B cell (primary cell): Measurements from ENCODE around the gene OR1M1. TPM values are rescaled to one million over a fixed set of nuclear protein-coding genes. Genes with fewer than 3 reads are reported as not detected.

Experiments used
- ATAC-seq: fragments of 200-7000 bp; cut with Tn5 transposase; one replicate; pipeline ENCODE4 v1.10.0; 2021; ENCODE audit warnings: low read depth, mild to moderate bottlenecking, moderate number of reproducible peaks, moderate library complexity
- CTCF ChIA-PET: fragments of 350-600 bp; sonication (Branson Sonifier 250); formaldehyde crosslinking; loops from one replicate; lab custom pipeline; 2021; ENCODE audit warnings: antibody characterized with exemption, inconsistent platforms; lab: Charles Lee
- POLR2A ChIA-PET: fragments of 350-600 bp; sonication (Branson Sonifier 250); formaldehyde crosslinking; loops from one replicate; lab custom pipeline; 2021; ENCODE audit warnings: antibody characterized with exemption; lab: Charles Lee
- DNase-seq: peaks from one replicate; pipeline ENCODE4 v3.0.0; 2013
- H2AFZ ChIP-seq: 2 replicates; pipeline ENCODE4 v1.6.1; 2012; ENCODE audit warnings: mild to moderate bottlenecking, low read depth, low read length; ENCODE audit not compliant: insufficient read depth, poor library complexity, severe bottlenecking
- H3K27ac ChIP-seq, 2 donors: 1 replicate in 1 of 2; 2 replicates in 1 of 2; pipeline ENCODE4 v1.5.1; 2012 to 2013; ENCODE audit warnings: low read length in 2 of 2, mild to moderate bottlenecking in 2 of 2, moderate library complexity in 1 of 2
- H3K27me3 ChIP-seq, 4 experiments: fragments of 200-600 bp in 1 of 4; sonication (generic) in 1 of 4; replicated peaks in 1 of 4; 1 replicate in 2 of 4; 2 replicates in 2 of 4; pipeline versions ENCODE4 v1.6.1 to v1.7.0; 2013 to 2016; ENCODE audit warnings: low read length in 3 of 4, mild to moderate bottlenecking in 2 of 4, mixed read lengths in 1 of 4, moderate library complexity in 1 of 4; ENCODE audit not compliant: insufficient read depth in 4 of 4, control insufficient read depth in 3 of 4; ENCODE audit errors: control extremely low read depth in 1 of 4
- H3K36me3 ChIP-seq, 2 experiments: replicated peaks in 1 of 2; 1 replicate in 1 of 2; 2 replicates in 1 of 2; pipeline versions ENCODE4 v1.6.1 to v1.7.1; 2013; ENCODE audit warnings: low read length in 1 of 2; ENCODE audit not compliant: insufficient read depth in 2 of 2, control insufficient read depth in 1 of 2; ENCODE audit errors: control extremely low read depth in 1 of 2, extremely low read depth in 1 of 2
- H3K4me1 ChIP-seq, 2 donors: fragments of 200-600 bp in 1 of 2; sonication (generic) in 1 of 2; 1 replicate in 1 of 2; 2 replicates in 1 of 2; pipeline versions ENCODE4 v1.5.1 to v1.6.1; 2013 to 2017; ENCODE audit warnings: low read length in 2 of 2; ENCODE audit not compliant: control insufficient read depth in 2 of 2, insufficient read depth in 2 of 2
- H3K4me2 ChIP-seq: replicated peaks from 2 replicates; pipeline ENCODE3; 2012; ENCODE audit warnings: mild to moderate bottlenecking, low read depth, low read length; ENCODE audit not compliant: poor library complexity, severe bottlenecking
- H3K4me3 ChIP-seq, 5 experiments: fragments of 200-600 bp in 1 of 5; sonication (generic) in 1 of 5; 1 replicate in 3 of 5; 2 replicates in 2 of 5; pipeline versions ENCODE4 v1.5.1 to v1.7.0; 2011 to 2016; ENCODE audit warnings: low read length in 4 of 5, mild to moderate bottlenecking in 4 of 5, low read depth in 2 of 5, control low read depth in 1 of 5, moderate library complexity in 1 of 5; ENCODE audit not compliant: insufficient read depth in 1 of 5; ENCODE audit errors: control extremely low read depth in 1 of 5, extremely low read depth in 1 of 5
- H3K79me2 ChIP-seq: fragments of 200-600 bp; sonication (generic); one replicate; pipeline ENCODE4 v1.6.0; 2016; ENCODE audit warnings: low read length; ENCODE audit not compliant: control insufficient read depth, insufficient read depth
- H3K9ac ChIP-seq: fragments of 200-600 bp; sonication (generic); 2 replicates; pipeline ENCODE4 v1.6.1; 2017; ENCODE audit warnings: mild to moderate bottlenecking, low read length, moderate library complexity
- H3K9me3 ChIP-seq, 3 donors: one replicate each; pipeline versions ENCODE4 v1.6.1 to v1.7.1; 2013; ENCODE audit warnings: low read length in 2 of 3; ENCODE audit not compliant: control insufficient read depth in 2 of 3, insufficient read depth in 1 of 3; ENCODE audit errors: control extremely low read depth in 1 of 3
- H4K20me1 ChIP-seq: 2 replicates; pipeline ENCODE4 v1.6.0; 2012; ENCODE audit warnings: mild to moderate bottlenecking, low read length; ENCODE audit not compliant: insufficient read depth, control insufficient read depth, poor library complexity, severe bottlenecking
- H3K27ac Mint-ChIP-seq: one replicate; pipeline ENCODE4 v1.8.0; 2021; ENCODE audit warnings: mixed read lengths
- H3K27me3 Mint-ChIP-seq: one replicate; pipeline ENCODE4 v1.8.0; 2021; ENCODE audit warnings: mixed read lengths
- H3K4me1 Mint-ChIP-seq: one replicate; pipeline ENCODE4 v1.8.0; 2021; ENCODE audit warnings: mixed read lengths
- H3K4me3 Mint-ChIP-seq: one replicate; pipeline ENCODE4 v1.8.0; 2021; ENCODE audit warnings: mixed read lengths
- H3K9me3 Mint-ChIP-seq: one replicate; pipeline ENCODE4 v1.8.0; 2022; ENCODE audit warnings: mixed read lengths; ENCODE audit not compliant: insufficient read depth
- CTCF ChIP-seq: fragments of 200-600 bp; IDR thresholded peaks from one replicate; pipeline ENCODE4 v1.8.0; 2022; ENCODE audit warnings: antibody characterized with exemption, mild to moderate bottlenecking
- EZH2 ChIP-seq: IDR thresholded peaks from 2 replicates; pipeline ENCODE4 v1.6.1; 2012; ENCODE audit warnings: borderline replicate concordance, low read depth, mild to moderate bottlenecking, moderate library complexity, low read length; ENCODE audit not compliant: insufficient read depth, poor library complexity, severe bottlenecking
- WGBS: methylation state at CpG from one replicate; pipeline ENCODE4 v1.1.5; 2013; ENCODE audit warnings: missing lambda C conversion rate; ENCODE audit not compliant: insufficient coverage; 5-methylcytosine and 5-hydroxymethylcytosine counted together
- intact Hi-C: fragments of 100-400 bp; cut with micrococcal nuclease; formaldehyde crosslinking; loops from one replicate; pipeline ENCODE4 v1.10.0; 2022
- polyA plus RNA-seq: library from polyadenylated mRNA; depleted of rRNA; stranded (reverse); fragments of >200 nt; gene quantifications from 2 replicates; pipeline ENCODE4 v1.2.3, GENCODE V29; 2012
- total RNA-seq, 2 donors: library from RNA; stranded (reverse); fragments of 120-200 nt in 1 of 2; gene quantifications; 1 replicate in 1 of 2; 2 replicates in 1 of 2; pipeline versions ENCODE4 v1.2.3 to v1.2.4, GENCODE V29; 2013 to 2022

OR1M1 gene
- total and polyA plus RNA-seq, 2 donors (not counting 1 experiment from before 2014, with no cell fraction given), result not detected

- Histone ChIP-seq H3K9me3 (peaks cover 0 to 8% (median 0%) of the 10 kb centered on the region in 3 donors), H3K9ac (no peak overlapping the region), H3K4me1 (no peaks in the 10 kb centered on the region), H3K4me3 (no peak overlapping the region), H2AFZ (no peak overlapping the region), H3K27ac (no peak overlapping the region), H3K36me3 (no peaks in the 10 kb centered on the region), H3K79me2 (no peaks in the 10 kb centered on the region), H4K20me1 (no peaks in the 10 kb centered on the region), H3K27me3 (no peaks in the 10 kb centered on the region), H3K4me2 (no peak overlapping the region)
- no peak overlapping the region for H3K27ac Mint-ChIP-seq
- H3K9me3 Mint-ChIP-seq, result no peaks in the 10 kb centered on the region
- TF ChIP-seq CTCF (no peak), EZH2 (no peak)
- ATAC-seq, result no peak
- intact Hi-C loops, result no loop called here
- no peaks in the 10 kb centered on the region for H3K4me1 Mint-ChIP-seq
- H3K4me3 Mint-ChIP-seq, result no peak overlapping the region
- ChIA-PET POLR2A (no interaction called here), CTCF (no interaction called here)
- no peak for DNase-seq
- peaks cover 3% of the 10 kb centered on the region for H3K27me3 Mint-ChIP-seq
- WGBS, result 80% methylated on average over 1 of the region's 3 CpGs
These were observed 42.4 kb upstream of the OR1M1 start for GRCh38 chr19:9044449-9044848.

- CTCF ChIA-PET, result interaction anchor here (0.6 kb wide), 1 partner anchor 396 kb away, joined by 3 read pairs; no protein-coding TSS in a partner anchor
- no peaks in the 10 kb centered on the region for H4K20me1 ChIP-seq
- Mint-ChIP-seq H3K9me3 (no peaks in the 10 kb centered on the region), H3K27me3 (peaks cover 3% of the 10 kb centered on the region), H3K4me1 (no peaks in the 10 kb centered on the region), H3K4me3 (no peak overlapping the region), H3K27ac (no peak overlapping the region)
- DNase-seq (no peak), ATAC-seq (no peak)
- no peaks in the 10 kb centered on the region for H3K4me1 ChIP-seq
- no peak overlapping the region for H3K4me2 ChIP-seq
- no peak overlapping the region for H2AFZ ChIP-seq
- H3K9ac ChIP-seq, result no peak overlapping the region
- POLR2A ChIA-PET, result no interaction called here
- TF ChIP-seq CTCF (no peak), EZH2 (no peak)
- H3K36me3 ChIP-seq, result no peaks in the 10 kb centered on the region
- no peak overlapping the region for H3K27ac ChIP-seq
- no peaks in the 10 kb centered on the region for H3K79me2 ChIP-seq
- H3K27me3 ChIP-seq, result no peaks in the 10 kb centered on the region
- H3K4me3 ChIP-seq, result no peak overlapping the region
- intact Hi-C loops, result no loop called here
- WGBS, result 44% methylated on average over 3 of the region's 4 CpGs
- H3K9me3 ChIP-seq, result peaks cover 0 to 5% (median 0%) of the 10 kb centered on the region in 3 donors
These were observed 40.2 kb upstream of the OR1M1 start for GRCh38 chr19:9046694-9047093.
